Right lung (tissue), 5 donors: ENCODE data around the gene GNAI2. TPM values are rescaled to one million over a fixed set of nuclear protein-coding genes. Genes with fewer than 3 reads are reported as not detected.
A peak's percentile ranks its signal among the peaks of the same experiment; 100 is the strongest.
"Not testable (repeated sequence)": the region's sequence is repeated elsewhere in the genome, so short reads cannot be mapped to it uniquely, and the experiment has no call there.

Experiments used
- DNase-seq, 2 donors: peaks; one replicate each; pipeline ENCODE4 v3.0.0-alpha.2; 2013
- polyA plus RNA-seq, 5 donors: library from polyadenylated mRNA; unstranded; fragments of 120-200 nt; gene quantifications; one replicate each; pipeline versions ENCODE4 v1.2.1 to v1.2.3, GENCODE V29; 2013; ENCODE audit warnings: inconsistent platforms in 1 of 5, low replicate concordance in 1 of 5; ENCODE audit not compliant: insufficient read length in 5 of 5, insufficient read depth in 1 of 5

The GNAI2 gene
- polyA plus RNA-seq, 5 donors = 234 to 282 (median 257) TPM

- DNase-seq = no peak
Measured at GRCh38 chr3:50203809-50204803, 31.9 kb upstream of the GNAI2 start.

GRCh38 chr3:50204804-50205412 is 31.1 kb upstream of the GNAI2 start, which contains the start of gene SLC38A3:
Gene SLC38A3 (plus strand): TSS chr3:50205271. CDS start chr3:50214200, 8,929 bp downstream.
- DNase-seq = peak in 1 of 2 donors; percentile 36

- no peak for DNase-seq
Measured at GRCh38 chr3:50205413-50206276, 30.4 kb upstream of the GNAI2 start.

- no peak for DNase-seq
Measured at GRCh38 chr3:50207359-50208042, 28.5 kb upstream of the GNAI2 start.

GRCh38 chr3:50208677-50209344 is 27.2 kb upstream of the GNAI2 start:
- DNase-seq = no peak

GRCh38 chr3:50210176-50210509 is 25.9 kb upstream of the GNAI2 start:
- no peak for DNase-seq

GRCh38 chr3:50210510-50211367 is 25.3 kb upstream of the GNAI2 start:
- no peak for DNase-seq

GRCh38 chr3:50211368-50211717 is 24.7 kb upstream of the GNAI2 start:
- DNase-seq = not testable (repeated sequence)

- DNase-seq = no peak
Measured at GRCh38 chr3:50211930-50212329, 24.1 kb upstream of the GNAI2 start.

- DNase-seq = no peak
Measured at GRCh38 chr3:50212502-50212901, 23.5 kb upstream of the GNAI2 start.

- no peak for DNase-seq
Measured at GRCh38 chr3:50212971-50213370, 23.0 kb upstream of the GNAI2 start.

- no peak for DNase-seq
Measured at GRCh38 chr3:50213373-50213772, 22.6 kb upstream of the GNAI2 start.

GRCh38 chr3:50214824-50215223 is 21.2 kb upstream of the GNAI2 start:
- DNase-seq = no peak

- DNase-seq = no peak
Measured at GRCh38 chr3:50215529-50215928, 20.5 kb upstream of the GNAI2 start.

- no peak for DNase-seq
Measured at GRCh38 chr3:50217681-50218080, 18.3 kb upstream of the GNAI2 start.

GRCh38 chr3:50218448-50218847 is 17.6 kb upstream of the GNAI2 start:
- DNase-seq = no peak

- DNase-seq = no peak
Measured at GRCh38 chr3:50219285-50219684, 16.7 kb upstream of the GNAI2 start.

- no peak for DNase-seq
Measured at GRCh38 chr3:50220109-50220508, 15.9 kb upstream of the GNAI2 start.

- no peak for DNase-seq
Measured at GRCh38 chr3:50221051-50221410, 15.0 kb upstream of the GNAI2 start.
